GM12874 (cell line): ENCODE measurements around the gene IGF1.

Experiments
- CTCF ChIP-seq: IDR thresholded peaks from 2 replicates; pipeline ENCODE4 v1.5.1; 2011; ENCODE audit warnings: low read depth, mild to moderate bottlenecking, control low read depth, low read length, moderate library complexity; ENCODE audit not compliant: insufficient read depth

IGF1 gene

GRCh38 chr12:102508052-102508451, 27.7 kb upstream of the IGF1 start:
- no peak for TF ChIP-seq CTCF

- no peak for TF ChIP-seq CTCF
Measured at GRCh38 chr12:102507301-102507700, 26.9 kb upstream of the IGF1 start.

- no peak for TF ChIP-seq CTCF
Measured at GRCh38 chr12:102504871-102505270, 24.5 kb upstream of the IGF1 start.

- no peak for TF ChIP-seq CTCF
Measured at GRCh38 chr12:102504280-102504679, 23.9 kb upstream of the IGF1 start.

- TF ChIP-seq CTCF, result no peak
Measured at GRCh38 chr12:102503831-102504230, 23.5 kb upstream of the IGF1 start.

GRCh38 chr12:102503056-102503681, 22.8 kb upstream of the IGF1 start:
- TF ChIP-seq CTCF, result no peak

- TF ChIP-seq CTCF, result no peak
Measured at GRCh38 chr12:102501773-102502172, 21.4 kb upstream of the IGF1 start.
